GM18909 (cell line): Measurements from ENCODE around the gene SCG5.

Experiments used
- ATAC-seq: cut with Tn5 transposase; IDR thresholded peaks from one replicate; pipeline ENCODE4 v1.9.1; 2021; ENCODE audit warnings: mild to moderate bottlenecking; ENCODE audit not compliant: unreplicated experiment, poor library complexity

Gene SCG5

DNA sequence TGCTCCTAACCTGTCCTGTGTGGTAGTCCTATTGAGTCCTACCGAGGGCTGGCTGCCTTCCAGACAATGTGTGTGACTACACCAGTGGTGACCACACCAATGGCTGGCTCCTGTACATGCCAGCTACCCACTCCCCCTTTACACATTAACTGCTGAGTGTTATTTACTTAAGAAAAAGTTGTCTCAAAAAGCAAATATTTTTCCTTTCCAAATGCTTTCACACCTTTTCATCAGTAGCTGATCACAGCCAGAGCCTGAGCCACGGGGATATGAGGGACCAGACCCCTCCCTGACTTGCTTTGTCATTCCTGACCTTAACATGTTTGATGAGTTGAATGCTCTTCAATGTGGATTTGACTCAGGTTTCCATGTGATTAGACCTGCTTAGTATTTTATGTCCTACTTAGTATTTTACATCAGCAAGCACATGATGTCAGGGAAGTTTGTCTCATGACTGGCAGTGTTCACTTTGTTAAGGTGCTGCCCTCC is 46.7 kb downstream of the SCG5 start:
- ATAC-seq = no peak

DNA sequence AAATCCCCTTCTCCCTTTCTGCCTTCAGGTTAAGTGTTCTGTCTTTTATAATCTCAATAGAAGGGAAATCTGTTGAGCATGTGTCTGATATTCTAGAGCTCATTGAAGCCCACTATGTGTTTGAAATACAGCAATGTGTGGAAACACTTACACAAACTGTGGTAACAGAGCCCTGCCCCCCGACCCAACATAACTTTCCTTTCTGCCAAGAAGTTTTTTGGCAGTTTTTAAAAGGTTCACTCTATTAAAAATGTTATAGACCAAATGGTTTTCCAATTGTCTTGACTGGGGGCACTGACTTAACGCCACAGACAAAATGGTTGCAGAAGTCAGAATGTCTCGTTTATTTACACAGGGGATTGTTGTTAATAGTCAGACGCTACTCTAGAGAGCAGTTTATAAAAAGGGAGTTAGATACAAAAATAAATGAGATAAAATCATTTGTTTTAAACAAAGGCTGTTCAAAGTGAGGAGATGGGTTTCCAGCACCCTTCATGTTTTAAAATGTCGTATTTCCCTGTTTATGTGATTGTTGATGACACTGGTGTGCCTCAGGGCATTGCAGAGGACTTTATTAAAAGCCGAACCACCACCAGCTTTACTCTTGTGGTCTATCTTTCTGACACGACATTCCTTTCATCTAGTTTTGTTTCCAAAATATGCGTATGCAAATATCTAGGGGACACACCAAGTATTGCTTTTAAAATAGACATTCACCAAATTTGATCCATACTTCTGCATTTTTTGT is 49.6 kb downstream of the SCG5 start:
- no peak for ATAC-seq

DNA sequence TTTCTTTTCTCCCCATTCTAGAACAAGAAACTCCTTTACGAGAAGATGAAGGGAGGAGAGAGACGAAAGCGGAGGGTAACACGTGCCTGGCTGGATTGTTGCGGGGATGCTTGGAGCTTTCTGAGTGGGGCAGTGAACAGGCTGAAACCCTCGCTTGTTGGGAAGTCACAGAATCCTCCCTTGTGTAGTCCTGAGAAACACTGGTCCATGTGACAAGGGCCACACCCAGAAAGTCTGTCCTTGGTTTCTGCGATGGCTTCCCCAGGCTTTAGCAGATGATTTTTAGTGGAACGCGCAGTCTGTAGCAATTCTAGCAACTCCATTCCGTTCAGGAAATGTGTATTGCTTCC is 50.2 kb downstream of the SCG5 start:
- ATAC-seq = no peak

DNA sequence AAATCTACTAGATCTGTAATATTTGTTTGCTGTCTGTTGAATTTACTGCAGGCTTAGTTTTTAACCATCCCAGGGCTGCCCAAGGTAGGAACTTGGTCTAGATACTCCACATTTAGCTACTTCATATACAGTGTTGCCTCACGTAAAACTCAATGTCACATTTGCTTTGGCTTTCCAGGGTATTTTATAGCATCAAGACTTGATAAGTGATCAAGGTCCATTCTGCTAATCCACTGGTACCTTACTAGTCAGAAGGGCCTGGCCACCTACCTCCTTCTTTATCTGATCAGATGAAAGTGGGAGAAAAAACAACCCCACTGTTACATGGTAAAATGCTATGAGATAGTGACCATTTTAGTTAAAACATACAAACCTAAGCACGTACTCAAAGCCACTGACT is 50.8 kb downstream of the SCG5 start:
- ATAC-seq = no peak

DNA sequence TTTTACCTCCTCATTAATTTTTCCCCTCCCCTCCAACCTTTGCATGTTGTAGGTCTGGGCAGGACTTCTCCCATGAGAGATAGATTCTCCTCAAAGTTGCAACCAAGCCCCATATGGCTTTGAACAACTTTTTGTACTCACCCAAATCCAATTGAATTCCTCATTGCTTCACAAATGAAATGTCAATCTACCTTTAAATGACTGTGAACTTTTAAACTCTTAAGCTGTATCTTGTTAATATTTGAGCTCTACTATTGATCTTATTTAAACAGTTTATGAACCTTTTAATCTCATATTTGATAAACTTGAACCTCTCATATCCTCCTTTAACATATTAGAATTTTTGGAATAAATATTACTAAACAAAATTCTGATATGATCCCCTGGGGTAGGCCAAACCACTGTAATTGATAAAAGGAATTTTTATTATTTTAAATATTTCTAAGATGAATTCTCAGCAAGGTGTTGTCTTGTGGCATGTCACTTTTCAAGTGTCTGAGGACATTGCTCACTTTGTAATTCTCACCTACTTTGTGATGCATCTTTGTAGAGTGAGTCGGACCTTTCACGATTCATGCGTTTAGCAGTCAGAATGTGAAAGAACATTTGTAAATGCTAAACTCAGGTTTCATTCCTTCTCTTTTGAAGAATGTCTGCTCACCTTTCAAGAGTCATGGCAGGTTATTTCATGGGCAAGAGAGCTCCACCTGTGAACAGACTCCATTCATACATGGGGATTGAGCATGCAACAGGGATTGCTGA is 52.9 kb downstream of the SCG5 start:
- no peak for ATAC-seq

DNA sequence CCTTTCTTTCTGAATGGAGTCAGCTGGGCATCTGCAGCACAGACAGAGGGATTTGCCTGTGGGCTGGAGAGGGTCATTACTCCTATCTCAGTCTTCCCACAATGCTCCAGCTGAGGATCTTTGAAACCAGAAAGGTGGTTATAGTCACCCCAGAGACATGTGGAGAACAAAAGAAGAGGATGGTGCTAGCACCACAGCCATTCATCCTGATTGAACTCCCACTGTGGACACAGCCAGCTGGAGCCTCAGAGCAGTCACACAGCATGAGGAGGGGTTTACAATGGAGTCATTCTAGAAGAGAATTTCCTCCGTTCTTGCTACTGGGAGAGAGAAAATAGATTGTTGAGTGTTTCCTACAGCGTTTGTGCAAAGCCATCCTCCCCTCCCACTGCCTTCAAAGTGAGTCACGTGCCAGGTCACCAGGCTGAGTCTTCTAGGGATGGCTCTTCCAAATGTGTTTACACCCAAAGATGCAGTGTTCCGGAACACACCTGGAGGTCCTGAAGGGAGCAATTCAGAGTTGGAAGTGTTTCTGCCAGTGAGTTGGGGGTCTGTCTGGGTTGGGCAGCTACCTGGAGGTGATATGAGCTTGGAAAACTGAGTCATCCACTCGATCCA is 57.4 kb downstream of the SCG5 start:
- ATAC-seq = no peak

DNA sequence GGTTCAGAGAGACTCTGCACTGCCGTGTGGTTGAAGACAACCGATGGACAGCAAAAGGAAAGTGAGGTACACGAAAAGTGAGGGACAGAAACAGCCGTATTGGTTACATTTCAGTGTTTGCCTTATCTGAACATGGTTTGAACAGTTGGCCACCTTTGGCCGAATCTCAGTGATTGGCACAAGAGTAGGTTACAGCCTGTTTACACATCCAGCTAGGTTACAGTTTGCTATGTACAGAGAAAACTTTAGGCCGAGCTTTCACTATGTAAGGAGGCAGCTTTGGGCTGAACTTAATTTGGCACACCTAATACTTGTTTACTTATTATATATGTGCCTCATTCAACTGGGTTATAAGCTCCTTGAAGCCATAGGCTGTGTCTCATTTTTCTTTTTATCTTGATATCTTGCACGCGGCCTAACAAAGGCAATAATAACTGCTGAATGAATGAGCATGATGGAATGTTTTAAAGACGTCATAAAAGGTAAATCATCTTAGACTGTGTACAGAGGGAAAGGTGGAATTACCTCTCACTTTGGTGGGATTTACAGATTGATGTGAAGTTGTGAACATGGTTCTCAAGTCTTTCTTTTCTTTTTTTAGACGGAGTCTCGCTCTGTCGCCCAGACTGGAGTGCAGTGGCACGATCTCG is 59.1 kb downstream of the SCG5 start:
- no peak for ATAC-seq

DNA sequence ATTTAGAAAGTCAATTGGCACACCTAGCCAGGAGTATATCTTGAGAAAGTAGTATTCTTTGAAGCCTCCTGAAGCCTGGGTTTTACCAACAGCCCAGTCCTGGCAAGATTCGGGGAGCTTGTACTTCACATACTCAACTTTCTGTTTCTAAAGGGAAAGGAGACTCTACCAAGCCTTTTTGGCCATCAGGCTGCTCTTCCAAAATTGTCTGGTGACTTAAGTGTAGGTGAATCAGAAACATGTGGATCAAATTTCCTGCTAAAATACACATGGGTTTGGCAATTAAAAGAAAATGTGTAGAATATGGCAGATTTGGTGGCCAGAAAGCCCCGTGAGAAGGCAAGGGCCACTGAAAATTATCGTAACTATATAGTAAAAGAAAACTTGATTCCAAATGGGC is 60.4 kb downstream of the SCG5 start:
- ATAC-seq = no peak

DNA sequence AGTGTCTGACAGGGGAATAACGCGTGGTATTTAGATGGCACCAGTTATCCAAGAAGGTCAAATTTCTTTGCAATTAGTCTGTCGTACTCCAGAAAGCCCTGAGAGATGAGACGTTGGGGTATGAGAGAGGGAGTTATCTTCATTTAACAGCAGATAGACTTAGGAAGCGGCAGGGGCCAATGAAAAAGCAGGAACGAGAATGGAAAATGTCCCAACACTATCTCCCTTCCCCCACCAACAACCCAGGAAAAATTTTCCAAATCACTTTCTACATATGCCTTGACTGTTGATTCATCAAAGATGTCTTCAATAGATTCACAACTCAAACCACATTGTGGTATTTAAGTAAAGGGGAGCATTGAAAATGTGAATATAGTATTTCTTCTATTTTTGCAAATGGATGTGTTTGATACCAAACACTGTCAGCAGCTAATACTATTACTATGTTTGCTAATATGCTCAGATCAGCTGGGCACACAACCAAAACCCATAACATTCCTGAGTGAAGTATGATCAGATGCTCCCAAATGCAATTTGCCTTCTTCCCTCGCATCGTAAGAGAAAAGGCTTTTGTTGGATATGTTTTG is 63.0 kb downstream of the SCG5 start:
- ATAC-seq = no peak

DNA sequence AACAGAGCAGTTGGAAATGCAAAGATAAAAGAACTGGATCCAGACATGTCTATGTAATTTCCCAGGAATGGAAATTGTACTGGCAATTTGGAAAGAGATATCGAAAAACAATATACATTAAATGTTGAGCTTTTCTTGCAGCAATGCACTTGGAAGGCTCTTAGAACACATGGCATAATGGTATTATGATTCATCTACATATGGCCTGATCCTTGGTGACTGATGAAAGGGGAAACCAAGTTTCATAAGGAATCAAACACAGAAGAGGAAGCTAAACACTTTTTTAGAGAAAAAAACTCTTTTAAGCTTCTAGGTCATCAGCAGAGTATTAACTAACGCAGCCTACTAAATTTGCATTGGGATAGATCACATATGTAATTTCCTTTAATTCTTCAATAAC is 63.9 kb downstream of the SCG5 start:
- ATAC-seq = no peak

DNA sequence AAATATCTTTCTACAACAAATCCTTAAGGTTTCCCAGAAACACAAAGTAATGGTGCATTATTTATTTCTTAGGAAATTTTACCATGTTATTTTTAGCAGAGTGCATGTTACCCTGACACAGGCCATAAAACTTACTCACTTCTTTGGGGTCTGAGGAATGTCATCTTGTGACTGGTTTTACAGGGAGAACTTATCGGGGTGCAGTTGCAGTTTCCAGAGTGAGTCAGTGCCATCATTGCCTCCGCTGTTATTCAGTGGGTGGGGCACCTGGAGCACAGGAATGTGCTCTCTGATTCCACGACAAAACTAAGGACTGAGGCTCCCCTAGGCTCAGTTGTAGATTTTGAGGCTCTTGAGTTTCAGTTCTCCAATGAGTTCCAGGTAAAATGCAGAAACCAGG is 65.2 kb downstream of the SCG5 start:
- ATAC-seq = no peak

DNA sequence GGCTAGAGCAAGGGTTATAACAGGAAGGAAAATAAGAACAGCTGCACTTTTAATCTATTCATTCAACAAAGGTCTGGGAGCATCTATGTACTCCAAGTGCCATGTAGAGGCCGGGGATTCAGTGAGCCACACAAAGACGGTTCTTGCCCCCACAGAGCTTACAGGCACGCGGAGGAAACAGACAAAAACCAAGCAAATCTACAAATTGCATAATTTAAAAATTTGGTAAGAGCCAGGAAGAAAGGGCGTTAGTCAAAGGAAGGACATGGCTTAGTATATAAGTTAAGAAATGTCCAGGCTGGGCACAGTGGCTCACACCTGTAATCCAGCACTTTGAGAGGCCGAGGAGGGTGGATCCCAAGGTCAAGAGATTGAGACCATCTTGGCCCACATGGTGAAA is 65.9 kb downstream of the SCG5 start:
- no peak for ATAC-seq

DNA sequence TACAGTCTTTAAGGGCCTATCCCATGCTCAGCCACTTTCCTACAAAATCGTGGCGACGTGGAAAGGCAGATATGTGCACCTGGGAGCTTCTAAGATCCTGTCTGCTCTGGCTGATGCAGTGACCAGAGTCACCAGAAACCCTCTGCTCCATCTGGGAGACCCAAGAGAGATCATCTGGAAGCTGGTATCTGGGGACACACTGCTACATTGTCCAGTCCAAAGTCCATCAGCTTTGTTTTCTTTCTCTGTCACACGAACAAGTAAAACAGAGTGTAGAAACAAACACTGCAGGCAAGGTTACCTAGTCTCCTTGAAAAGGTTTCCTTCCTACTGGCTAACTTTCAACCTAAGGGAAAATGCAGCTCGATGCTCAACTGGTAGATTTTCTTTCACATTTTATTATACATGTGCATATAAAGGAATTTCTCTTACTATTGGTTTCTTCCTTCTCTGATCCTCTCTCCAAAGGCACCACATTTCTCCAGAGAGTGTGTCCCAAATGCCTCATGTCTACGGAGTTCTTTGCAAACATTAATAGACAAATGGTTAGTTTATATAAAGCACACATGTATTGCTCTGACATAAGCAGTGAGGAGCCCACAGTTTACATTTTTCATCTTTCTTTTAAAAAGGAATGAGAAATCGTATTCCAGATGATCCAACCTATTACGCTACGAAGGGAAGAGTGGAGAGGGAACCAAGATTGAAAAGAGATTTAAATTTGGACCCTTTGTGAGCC is 68.0 kb downstream of the SCG5 start:
- no peak for ATAC-seq

DNA sequence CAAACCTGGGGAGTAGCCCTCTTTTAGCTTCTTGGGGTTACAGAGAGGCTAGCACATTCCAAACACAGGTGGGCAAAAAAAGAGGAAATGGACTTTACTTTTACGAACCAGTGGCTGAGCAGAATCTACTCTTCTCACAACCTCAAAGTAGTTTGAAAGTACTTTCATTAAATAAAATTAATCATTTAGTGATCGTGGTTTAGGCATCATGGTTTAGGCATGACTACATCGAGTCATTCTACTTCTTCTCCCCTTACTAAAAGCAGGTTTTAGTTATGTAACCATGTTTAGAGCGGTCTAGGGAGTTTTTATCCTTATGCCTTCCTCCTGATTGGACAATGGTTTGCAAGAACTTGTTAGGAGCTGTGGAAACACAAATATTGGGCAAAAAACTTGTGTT is 73.8 kb downstream of the SCG5 start:
- no peak for ATAC-seq

DNA sequence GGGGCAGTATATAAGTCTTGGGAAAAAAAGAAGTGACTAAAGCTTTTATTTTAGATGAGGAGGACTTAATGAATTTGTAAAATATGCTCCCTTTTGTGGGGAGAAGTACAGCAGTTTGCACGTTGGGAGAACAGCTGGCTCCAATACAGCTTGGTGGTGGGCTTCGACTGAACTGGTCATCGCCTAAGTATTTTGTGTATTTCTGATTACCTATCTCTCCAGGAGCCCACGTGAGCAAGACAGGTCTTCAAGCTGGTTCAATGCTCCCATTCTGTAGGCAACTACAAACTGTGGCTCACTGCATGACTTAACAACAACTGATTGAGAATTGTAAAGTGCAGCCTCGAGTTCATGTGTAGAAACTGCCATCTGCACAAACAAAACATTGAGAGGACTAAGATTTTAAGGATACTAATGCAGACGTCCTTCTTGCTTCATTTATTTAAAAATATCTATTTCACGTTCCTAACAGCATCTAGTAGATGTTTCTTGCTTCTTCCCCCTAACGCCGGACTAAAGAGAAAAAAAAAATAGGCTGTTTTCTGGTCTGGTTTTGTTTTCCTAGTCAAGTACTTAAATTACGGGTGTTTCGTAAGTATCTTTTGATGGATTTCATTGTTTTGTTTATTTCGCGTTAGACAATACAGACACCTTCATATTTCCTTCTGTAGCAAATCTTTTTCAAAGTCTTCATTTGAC is 74.9 kb downstream of the SCG5 start:
- no peak for ATAC-seq

DNA sequence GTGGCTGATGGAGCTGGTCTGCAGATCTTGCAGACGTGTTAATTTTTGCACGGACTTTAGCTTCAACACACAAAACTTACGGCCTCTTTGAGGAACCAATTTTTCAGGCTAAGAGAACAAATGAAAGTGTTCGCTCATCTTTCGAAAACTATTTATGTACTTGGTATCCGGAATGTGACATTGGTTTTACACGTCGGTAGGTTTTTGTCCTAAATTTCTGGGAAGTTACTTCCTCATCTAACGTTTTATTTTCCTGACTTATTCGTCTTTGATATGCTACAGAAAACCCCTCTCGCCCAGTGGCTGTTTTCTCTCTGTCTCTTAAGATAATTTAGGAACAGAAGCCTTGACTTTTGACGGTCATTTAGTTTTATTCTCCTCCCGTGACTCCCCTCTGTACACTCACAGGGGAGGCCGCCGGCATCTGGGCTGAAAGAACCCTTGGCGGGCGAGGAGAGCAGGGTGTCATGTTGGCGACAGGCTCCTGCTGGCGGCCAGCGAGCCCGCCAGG is 75.5 kb downstream of the SCG5 start:
- ATAC-seq = no peak

DNA sequence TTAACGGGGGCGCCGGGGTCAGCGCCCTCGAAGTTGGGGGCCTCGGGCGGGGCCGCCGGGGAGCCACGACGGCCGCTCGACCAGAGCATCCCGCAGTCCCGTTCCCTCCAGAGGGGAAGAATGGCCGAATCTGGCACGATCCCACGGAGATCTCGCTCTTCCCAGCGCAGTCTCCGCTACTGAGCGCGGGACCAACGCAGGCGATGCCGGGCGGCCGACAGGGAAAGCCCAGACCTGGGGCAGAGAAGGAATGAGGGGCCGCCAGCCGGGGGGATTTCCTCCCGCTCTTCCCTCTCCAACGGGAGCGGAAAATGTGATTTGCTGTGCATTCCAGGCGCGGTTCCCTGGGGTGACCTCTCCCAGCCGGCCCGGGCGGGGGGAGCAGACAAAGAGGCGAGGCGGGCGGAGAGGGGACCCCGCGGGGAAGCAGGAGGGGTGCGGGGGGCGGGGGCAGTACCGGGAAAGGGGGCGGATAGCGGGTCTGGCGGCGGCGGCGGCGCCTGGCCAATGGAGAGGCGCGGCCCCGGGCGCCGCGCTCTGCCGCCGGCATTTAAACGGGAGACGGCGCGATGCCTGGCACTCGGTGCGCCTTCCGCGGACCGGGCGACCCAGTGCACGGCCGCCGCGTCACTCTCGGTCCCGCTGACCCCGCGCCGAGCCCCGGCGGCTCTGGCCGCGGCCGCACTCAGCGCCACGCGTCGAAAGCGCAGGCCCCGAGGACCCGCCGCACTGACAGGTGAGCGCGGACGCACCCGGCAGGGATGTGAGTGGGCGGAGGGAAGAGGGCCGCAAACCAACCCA is 76.1 kb downstream of the SCG5 start, which contains the start of gene GREM1:
GREM1 (plus strand) TSS at position 579 of the 801 bp plus-strand sequence. CDS start 12,687 bp downstream, outside the sequence.
- ATAC-seq = no peak

DNA sequence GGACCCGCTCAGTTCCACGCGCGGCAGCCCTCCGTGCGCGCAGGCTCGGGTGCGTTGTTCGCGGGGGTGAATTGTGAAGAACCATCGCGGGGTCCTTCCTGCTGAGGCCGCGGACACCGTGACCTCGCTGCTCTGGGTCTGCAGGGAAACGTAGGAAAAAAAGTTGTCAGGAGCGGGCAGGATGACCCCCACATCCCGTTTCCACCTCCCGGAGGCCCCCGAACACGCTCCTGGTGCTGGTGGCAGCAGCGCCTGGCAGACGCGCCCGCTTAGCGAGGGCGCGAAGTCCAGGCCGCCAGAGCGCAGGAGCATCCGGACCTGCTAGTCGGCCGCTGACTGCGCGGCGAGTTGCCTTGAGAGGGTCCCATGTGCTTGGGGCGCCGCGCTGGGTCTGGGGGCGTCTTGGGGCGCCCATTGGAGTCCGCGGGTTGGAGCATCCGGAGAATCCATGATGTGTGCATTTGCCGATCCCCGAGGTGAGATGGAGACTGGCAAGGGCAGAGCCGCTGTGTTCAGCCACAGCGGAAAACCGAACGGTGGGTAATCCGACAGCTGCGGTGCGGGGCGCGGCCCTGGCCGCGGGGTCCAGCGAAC is 76.8 kb downstream of the SCG5 start:
- ATAC-seq = no peak
